HG03064 (cell line): ENCODE measurements around the gene MTR.

ENCODE experiments used
- ATAC-seq: cut with Tn5 transposase; IDR thresholded peaks from one replicate; pipeline ENCODE4 v1.9.1; 2021; ENCODE audit warnings: low read depth; ENCODE audit not compliant: unreplicated experiment

The MTR gene

GRCh38 chr1:236861560-236862218 lies 66.6 kb downstream of the MTR start:
- ATAC-seq, result no peak

GRCh38 chr1:236862219-236862591 lies 67.1 kb downstream of the MTR start:
- ATAC-seq, result no peak

GRCh38 chr1:236862615-236863211 lies 67.6 kb downstream of the MTR start:
- no peak for ATAC-seq

DNA sequence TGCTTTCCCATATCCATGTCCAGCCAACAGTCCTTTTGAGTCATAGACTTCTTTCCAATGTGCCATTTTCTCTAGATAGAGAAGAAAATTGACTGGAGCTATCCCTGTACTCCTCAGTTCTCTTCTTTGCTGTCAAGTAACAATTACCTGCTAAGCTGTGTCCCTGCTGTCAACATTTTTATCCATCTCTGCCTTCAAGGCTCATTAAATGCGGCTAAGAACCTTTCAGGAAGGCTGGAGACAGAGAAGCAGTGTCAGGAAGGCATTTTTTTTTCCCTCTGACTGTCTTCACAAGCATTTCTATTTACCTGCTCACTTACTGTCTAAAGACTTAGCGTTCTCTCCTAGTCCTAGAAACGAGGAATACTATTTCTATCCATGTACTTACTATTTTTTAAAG lies 69.1 kb downstream of the MTR start:
- no peak for ATAC-seq

GRCh38 chr1:236864996-236865817 lies 70.1 kb downstream of the MTR start:
- ATAC-seq, result no peak

- ATAC-seq, result no peak
Observed at GRCh38 chr1:236865818-236866155, 70.7 kb downstream of the MTR start.

GRCh38 chr1:236868625-236869467 lies 73.8 kb downstream of the MTR start:
- no peak for ATAC-seq

- no peak for ATAC-seq
Observed at GRCh38 chr1:236869911-236870310, 74.8 kb downstream of the MTR start.

GRCh38 chr1:236870721-236871120 lies 75.6 kb downstream of the MTR start:
- no peak for ATAC-seq

GRCh38 chr1:236872075-236872666 lies 77.1 kb downstream of the MTR start:
- ATAC-seq, result no peak

DNA sequence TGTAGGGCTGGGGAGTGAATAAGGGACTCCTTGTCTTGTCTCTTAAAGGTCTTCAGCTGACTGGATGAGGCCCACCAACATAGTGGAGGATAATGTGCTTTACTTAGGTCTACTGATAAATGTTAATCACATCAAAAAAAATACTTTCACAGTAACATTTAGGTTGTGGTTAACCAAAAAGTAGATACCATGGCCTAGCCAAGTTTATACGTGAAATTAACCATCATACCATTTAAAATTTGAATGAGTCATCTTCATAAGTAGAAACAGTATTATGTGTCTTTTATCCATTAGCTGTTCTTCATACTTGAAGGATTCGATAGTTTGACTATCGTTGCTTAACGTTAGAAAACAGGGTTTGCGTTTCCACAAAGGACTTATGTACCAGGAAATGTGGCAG lies 80.9 kb downstream of the MTR start:
- no peak for ATAC-seq

GRCh38 chr1:236877661-236878060 lies 82.6 kb downstream of the MTR start:
- ATAC-seq, result no peak

DNA sequence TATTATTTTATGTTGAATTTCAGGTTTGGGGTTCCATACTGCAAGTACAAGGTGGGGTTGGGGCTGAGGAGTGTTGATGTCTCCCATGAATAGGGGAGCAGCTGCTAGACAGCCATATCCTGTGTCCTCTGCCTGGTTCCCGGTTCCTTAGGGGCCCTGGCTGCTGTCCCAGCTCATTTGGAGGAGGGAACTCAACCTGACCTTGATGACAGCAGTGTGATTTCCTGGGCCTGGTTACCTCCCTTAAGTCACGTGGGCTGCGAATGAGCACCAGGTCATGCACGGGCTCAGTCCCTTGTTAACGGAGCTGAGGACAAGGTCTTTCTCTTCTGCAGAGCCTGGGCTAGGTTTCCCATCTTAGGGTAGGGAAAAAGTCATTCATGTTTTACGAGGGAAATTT lies 85.1 kb downstream of the MTR start:
- ATAC-seq, result no peak

DNA sequence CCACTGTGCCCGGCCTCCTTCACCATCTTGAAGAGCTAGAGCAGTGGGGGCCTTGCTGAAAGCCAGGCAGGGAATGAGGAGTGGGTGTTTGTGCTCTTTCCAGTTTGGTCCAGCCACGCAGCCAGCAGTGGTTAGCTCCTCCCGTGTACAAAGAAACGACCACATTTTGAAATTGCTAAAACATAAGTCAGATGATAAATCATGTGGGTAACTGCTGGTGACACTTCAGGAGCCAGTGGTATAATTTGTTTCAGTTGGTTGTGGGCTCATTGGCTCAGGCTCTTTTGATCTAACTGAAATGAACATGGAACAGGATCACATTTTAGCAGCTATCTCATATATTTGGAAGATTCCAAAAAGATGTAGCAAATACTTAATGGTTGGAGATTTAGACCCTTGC lies 87.6 kb downstream of the MTR start:
- no peak for ATAC-seq

DNA sequence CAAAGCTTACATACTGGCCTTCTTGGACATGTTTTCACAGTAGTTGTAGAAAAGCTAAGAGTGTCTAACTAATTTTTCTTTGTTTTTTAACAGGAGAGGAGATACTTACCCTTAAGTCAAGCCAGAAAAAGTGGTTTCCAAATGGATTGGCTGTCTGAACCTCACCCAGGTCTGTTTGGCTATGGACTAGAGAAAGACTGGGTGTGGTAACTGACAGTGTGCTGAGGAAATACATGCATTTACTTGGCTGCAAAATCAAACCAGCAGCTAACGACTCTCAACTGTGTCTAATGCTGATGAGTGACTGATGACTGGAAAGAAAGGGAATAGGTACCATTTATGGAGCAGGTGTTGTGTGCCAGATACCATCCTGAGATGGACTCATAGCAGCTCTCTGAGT lies 91.1 kb downstream of the MTR start:
- no peak for ATAC-seq

DNA sequence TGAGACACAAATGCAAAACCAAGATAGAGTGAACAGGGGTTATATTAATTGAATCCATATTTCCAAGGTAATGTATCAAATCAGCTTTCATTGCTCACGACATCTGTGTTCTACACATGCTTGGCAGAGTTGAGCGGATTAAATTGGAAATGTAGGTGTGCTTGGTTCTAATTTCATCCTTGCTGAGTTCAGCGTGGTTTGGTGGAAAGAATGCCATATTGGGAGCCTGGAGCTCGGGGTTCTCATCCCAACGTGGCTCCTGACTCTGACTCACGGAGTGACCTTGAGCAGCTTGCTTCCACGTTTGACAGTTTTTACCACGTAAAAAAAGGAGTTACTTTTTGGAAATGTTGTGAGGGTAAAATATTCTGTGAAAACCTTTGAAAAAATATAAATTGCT lies 92.0 kb downstream of the MTR start:
- no peak for ATAC-seq

DNA sequence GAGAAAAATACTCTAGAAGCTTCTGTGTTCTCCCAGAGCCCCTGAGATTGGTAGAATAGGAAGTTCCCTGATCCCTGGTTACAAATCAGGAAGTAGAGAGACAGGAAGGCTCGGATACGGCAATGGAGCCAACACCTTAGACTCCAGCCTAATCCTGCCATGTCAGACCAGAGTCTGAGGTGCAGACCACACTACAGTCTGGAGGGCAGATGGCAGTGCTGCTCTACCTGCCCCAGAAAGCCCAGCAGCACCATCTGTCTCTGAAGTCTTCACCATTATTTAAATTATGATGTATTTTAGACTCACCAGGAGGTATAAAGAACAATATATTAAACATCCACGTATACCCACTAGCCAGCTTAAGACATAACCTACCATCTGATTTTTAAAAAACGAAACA lies 93.0 kb downstream of the MTR start:
- no peak for ATAC-seq

DNA sequence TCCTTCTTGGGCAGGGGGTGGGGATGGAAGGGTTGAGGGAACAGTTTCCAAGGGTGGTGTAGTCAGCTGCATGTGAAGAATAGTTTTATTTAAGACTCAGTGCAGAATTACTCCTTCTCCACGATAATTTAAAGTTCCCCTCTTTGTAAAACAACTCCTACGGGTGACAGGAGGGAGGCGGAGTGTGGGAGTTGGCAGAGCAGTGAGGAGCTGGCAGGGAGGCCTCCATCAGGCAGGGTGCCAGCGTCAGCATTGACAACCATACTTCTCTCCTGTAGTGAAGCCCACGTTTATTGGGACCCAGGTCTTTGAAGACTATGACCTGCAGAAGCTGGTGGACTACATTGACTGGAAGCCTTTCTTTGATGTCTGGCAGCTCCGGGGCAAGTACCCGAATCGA lies 93.8 kb downstream of the MTR start:
- no peak for ATAC-seq

- ATAC-seq, result no peak
Observed at GRCh38 chr1:236890152-236891056, 95.3 kb downstream of the MTR start.
